ENCODE results near the gene FASTK. TPM values are rescaled to one million over a fixed set of nuclear protein-coding genes. Genes with fewer than 3 reads are reported as not detected.
A peak's percentile ranks its signal among the peaks of the same experiment; 100 is the strongest.

FASTK gene
- total and polyA plus RNA-seq, 10 donors = 72.9 to 183 (median 85.5) TPM

GRCh38 chr7:151056666-151057505 lies 23.7 kb downstream of the FASTK start:
- TF ChIP-seq CTCF (IDR thresholded peaks at IDR 0.05 in 8 of 11, conservative IDR thresholded peaks at IDR 0.05 in 3 of 11) (no peak), POLR2A (IDR thresholded peaks at IDR 0.05) (no peak), POLR2AphosphoS5 (IDR thresholded peaks at IDR 0.05) (no peak)
- H3K36me3 ChIP-seq = peaks cover 0 to 35% (median 0%) of the 10 kb centered on the region in 6 donors
- no peaks in the 10 kb centered on the region for H3K9me3 ChIP-seq
- DNase-seq = peak; percentile 85
- peak overlapping the region in 4 of 8 donors; percentile 3 to 94 (median 92) for H3K27ac ChIP-seq
- peaks cover 15 to 72% (median 53%) of the 10 kb centered on the region in 6 donors for H3K4me1 ChIP-seq
- WGBS, 5 donors = 51 to 56% (median 53%) methylated on average over 29 of the region's 29 CpGs
- intact Hi-C loops (cut with DNase I; ENCODE audit: low total_unique reads) = no loop called here
- peak overlapping the region; percentile 67 to 99 (median 87) for H3K4me3 ChIP-seq
- H3K27me3 ChIP-seq (replicated peaks in 1 of 7) = peaks cover 0 to 9% (median 0%) of the 10 kb centered on the region in 7 donors

GRCh38 chr7:151056283-151056665 lies 24.3 kb downstream of the FASTK start:
- Histone ChIP-seq H3K36me3 (peaks cover 0 to 32% (median 0%) of the 10 kb centered on the region in 6 donors), H3K4me1 (peaks cover 14 to 72% (median 49%) of the 10 kb centered on the region in 6 donors), H3K27me3 (replicated peaks in 1 of 7) (peaks cover 0 to 15% (median under 1%) of the 10 kb centered on the region in 7 donors), H3K27ac (no peak overlapping the region), H3K4me3 (no peak overlapping the region), H3K9me3 (no peaks in the 10 kb centered on the region)
- 87 to 99% (median 92%) methylated on average over 6 of the region's 6 CpGs for whole genome bisulfite sequencing, 5 donors
- DNase-seq = no peak
- TF ChIP-seq POLR2AphosphoS5 (IDR thresholded peaks at IDR 0.05) (no peak), POLR2A (IDR thresholded peaks at IDR 0.05) (no peak), CTCF (IDR thresholded peaks at IDR 0.05 in 8 of 11, conservative IDR thresholded peaks at IDR 0.05 in 3 of 11) (no peak)
- intact Hi-C loops (cut with DNase I; ENCODE audit: low total_unique reads) = no loop called here

- Histone ChIP-seq H3K27me3 (replicated peaks in 1 of 7) (peaks cover 0 to 34% (median 13%) of the 10 kb centered on the region in 7 donors), H3K9me3 (no peaks in the 10 kb centered on the region), H3K27ac (peak overlapping the region in 2 of 8 donors; percentile 9 to 37), H3K4me3 (no peak overlapping the region), H3K4me1 (peaks cover 3 to 59% (median 37%) of the 10 kb centered on the region in 6 donors), H3K36me3 (peaks cover 0 to 32% (median 0%) of the 10 kb centered on the region in 6 donors)
- TF ChIP-seq POLR2AphosphoS5 (IDR thresholded peaks at IDR 0.05) (no peak), CTCF (IDR thresholded peaks at IDR 0.05 in 8 of 11, conservative IDR thresholded peaks at IDR 0.05 in 3 of 11) (no peak), POLR2A (IDR thresholded peaks at IDR 0.05) (no peak)
- WGBS, 5 donors = 87 to 95% (median 94%) methylated on average over 7 to 8 of the region's 8 CpGs
- intact Hi-C loops (cut with DNase I; ENCODE audit: low total_unique reads) = no loop called here
- DNase-seq = no peak
Observed at GRCh38 chr7:151053751-151054150, 26.9 kb downstream of the FASTK start.

- TF ChIP-seq CTCF (IDR thresholded peaks at IDR 0.05 in 8 of 11, conservative IDR thresholded peaks at IDR 0.05 in 3 of 11) (no peak), POLR2AphosphoS5 (IDR thresholded peaks at IDR 0.05) (no peak), POLR2A (IDR thresholded peaks at IDR 0.05) (no peak)
- Histone ChIP-seq H3K36me3 (peaks cover 0 to 32% (median 0%) of the 10 kb centered on the region in 6 donors), H3K27ac (peak overlapping the region in 2 of 8 donors; percentile 9 to 37), H3K4me3 (no peak overlapping the region), H3K27me3 (replicated peaks in 1 of 7) (peaks cover 0 to 34% (median 13%) of the 10 kb centered on the region in 7 donors), H3K9me3 (no peaks in the 10 kb centered on the region), H3K4me1 (peaks cover 0 to 52% (median 31%) of the 10 kb centered on the region in 6 donors)
- intact Hi-C loops (cut with DNase I; ENCODE audit: low total_unique reads) = no loop called here
- WGBS, 5 donors = 37 to 54% (median 45%) methylated on average over 4 of the region's 4 CpGs
- DNase-seq = no peak
Observed at GRCh38 chr7:151053096-151053495, 27.5 kb downstream of the FASTK start.
